CD8-positive, alpha-beta memory T cell (primary cell): Measurements from ENCODE around the gene RIMS4. TPM values are rescaled to one million over a fixed set of nuclear protein-coding genes. Genes with fewer than 3 reads are reported as not detected.

ENCODE experiments used
- CTCF ChIA-PET: fragments of 350-600 bp; sonication (Branson Sonifier 250); formaldehyde crosslinking; loops from one replicate; lab custom pipeline; 2021; ENCODE audit warnings: antibody characterized with exemption; lab: Charles Lee
- POLR2A ChIA-PET: fragments of 350-600 bp; sonication (Branson Sonifier 250); formaldehyde crosslinking; loops from one replicate; lab custom pipeline; 2021; ENCODE audit warnings: antibody characterized with exemption; lab: Charles Lee
- DNase-seq, 5 donors: peaks; one replicate each; pipeline versions ENCODE4 v3.0.0 to v3.0.0-alpha.2; 2020 to 2022; ENCODE audit warnings: mixed read lengths in 1 of 5
- H3K27ac ChIP-seq: one replicate; pipeline ENCODE4 v1.7.0; 2013; ENCODE audit warnings: low read depth, mild to moderate bottlenecking, low read length, moderate library complexity
- H3K27me3 ChIP-seq: 2 replicates; pipeline ENCODE4 v1.7.0; 2013; ENCODE audit warnings: low read length, mild to moderate bottlenecking; ENCODE audit not compliant: insufficient read depth, poor library complexity, severe bottlenecking
- H3K36me3 ChIP-seq: 2 replicates; pipeline ENCODE4 v1.7.0; 2013; ENCODE audit warnings: mild to moderate bottlenecking, low read length, moderate library complexity; ENCODE audit not compliant: insufficient read depth
- H3K4me1 ChIP-seq: 2 replicates; pipeline ENCODE4 v1.7.0; 2013; ENCODE audit warnings: mild to moderate bottlenecking, low read length, moderate library complexity; ENCODE audit not compliant: insufficient read depth
- H3K4me3 ChIP-seq: 2 replicates; pipeline ENCODE4 v1.7.0; 2013; ENCODE audit warnings: mild to moderate bottlenecking, low read length
- H3K9me3 ChIP-seq: 2 replicates; pipeline ENCODE4 v1.7.0; 2013; ENCODE audit warnings: mild to moderate bottlenecking, low read length
- H3K27ac Mint-ChIP-seq, 8 donors: one replicate each; pipeline ENCODE4 v1.8.0; 2020 to 2021; ENCODE audit warnings: mixed read lengths in 8 of 8, mild to moderate bottlenecking in 6 of 8, inconsistent platforms in 3 of 8, moderate library complexity in 3 of 8
- H3K27me3 Mint-ChIP-seq, 2 donors: one replicate each; pipeline ENCODE4 v1.8.0; 2020 to 2021; ENCODE audit warnings: mixed read lengths in 2 of 2, mild to moderate bottlenecking in 1 of 2, moderate library complexity in 1 of 2
- H3K36me3 Mint-ChIP-seq, 3 donors: one replicate each; pipeline ENCODE4 v1.8.0; 2020 to 2021; ENCODE audit warnings: mixed read lengths in 3 of 3, inconsistent platforms in 1 of 3, mild to moderate bottlenecking in 1 of 3
- H3K4me1 Mint-ChIP-seq, 3 donors: one replicate each; pipeline ENCODE4 v1.8.0; 2020 to 2021; ENCODE audit warnings: mixed read lengths in 3 of 3, inconsistent platforms in 1 of 3, mild to moderate bottlenecking in 1 of 3
- H3K4me3 Mint-ChIP-seq, 7 donors: one replicate each; pipeline ENCODE4 v1.8.0; 2020 to 2021; ENCODE audit warnings: mixed read lengths in 7 of 7, mild to moderate bottlenecking in 6 of 7, moderate library complexity in 4 of 7, inconsistent platforms in 2 of 7
- H3K9me3 Mint-ChIP-seq, 5 donors: one replicate each; pipeline ENCODE4 v1.8.0; 2020 to 2022; ENCODE audit warnings: mixed read lengths in 5 of 5, mild to moderate bottlenecking in 3 of 5, moderate library complexity in 2 of 5, inconsistent platforms in 1 of 5
- polyA plus RNA-seq: library from polyadenylated mRNA; unstranded; fragments of 300-500 nt; fragmentation: Illumina TruSeq; gene quantifications from one replicate; pipeline ENCODE4 v1.2.3, GENCODE V29; 2021
- total RNA-seq, 2 experiments: library from RNA; stranded (reverse); gene quantifications; one replicate each; pipeline ENCODE4 v1.2.3, GENCODE V29; 2021

RIMS4 gene
- total and polyA plus RNA-seq, 3 experiments from 2014 or later, result not detected

GRCh38 chr20:44745122-44745597, 65.2 kb downstream of the RIMS4 start:
- no peaks in the 10 kb centered on the region for H3K36me3 ChIP-seq
- peak overlapping the region; percentile 62 to 78 (median 69) for H3K4me3 Mint-ChIP-seq
- H3K9me3 ChIP-seq, result no peaks in the 10 kb centered on the region
- no peak overlapping the region for H3K27ac ChIP-seq
- H3K4me1 Mint-ChIP-seq, result peaks cover 10 to 16% (median 16%) of the 10 kb centered on the region in 3 donors
- peaks cover 4% of the 10 kb centered on the region for H3K4me1 ChIP-seq
- H3K27me3 Mint-ChIP-seq, result peaks cover 41 to 65% of the 10 kb centered on the region in 2 donors
- H3K36me3 Mint-ChIP-seq, result no peaks in the 10 kb centered on the region
- H3K27ac Mint-ChIP-seq, result peak overlapping the region in 1 of 8 donors; percentile 61
- peaks cover 12% of the 10 kb centered on the region for H3K27me3 ChIP-seq
- CTCF ChIA-PET, result no interaction called here
- no peaks in the 10 kb centered on the region for H3K9me3 Mint-ChIP-seq
- DNase-seq, result no peak
- no peak overlapping the region for H3K4me3 ChIP-seq
- POLR2A ChIA-PET, result no interaction called here

- no peak overlapping the region for H3K4me3 ChIP-seq
- H3K36me3 Mint-ChIP-seq, result no peaks in the 10 kb centered on the region
- H3K9me3 Mint-ChIP-seq, result no peaks in the 10 kb centered on the region
- ChIA-PET CTCF (no interaction called here), POLR2A (no interaction called here)
- peaks cover 4% of the 10 kb centered on the region for H3K4me1 ChIP-seq
- H3K27ac ChIP-seq, result no peak overlapping the region
- peaks cover 12% of the 10 kb centered on the region for H3K27me3 ChIP-seq
- H3K27ac Mint-ChIP-seq, result no peak overlapping the region
- peaks cover 36 to 57% of the 10 kb centered on the region in 2 donors for H3K27me3 Mint-ChIP-seq
- no peaks in the 10 kb centered on the region for H3K36me3 ChIP-seq
- peaks cover 10 to 17% (median 16%) of the 10 kb centered on the region in 3 donors for H3K4me1 Mint-ChIP-seq
- H3K9me3 ChIP-seq, result no peaks in the 10 kb centered on the region
- peak overlapping the region in 1 of 7 donors; percentile 68 for H3K4me3 Mint-ChIP-seq
- DNase-seq, result no peak
Observed at GRCh38 chr20:44743916-44744655, 66.3 kb downstream of the RIMS4 start.

- H3K27ac Mint-ChIP-seq, result peak overlapping the region in 1 of 8 donors; percentile 69
- peaks cover 4% of the 10 kb centered on the region for H3K4me1 ChIP-seq
- CTCF ChIA-PET, result no interaction called here
- no peaks in the 10 kb centered on the region for H3K36me3 Mint-ChIP-seq
- H3K27me3 ChIP-seq, result peaks cover 12% of the 10 kb centered on the region
- peaks cover 36 to 49% of the 10 kb centered on the region in 2 donors for H3K27me3 Mint-ChIP-seq
- no peak overlapping the region for H3K27ac ChIP-seq
- POLR2A ChIA-PET, result no interaction called here
- no peaks in the 10 kb centered on the region for H3K9me3 ChIP-seq
- H3K4me3 ChIP-seq, result no peak overlapping the region
- H3K4me3 Mint-ChIP-seq, result no peak overlapping the region
- no peaks in the 10 kb centered on the region for H3K36me3 ChIP-seq
- no peaks in the 10 kb centered on the region for H3K9me3 Mint-ChIP-seq
- H3K4me1 Mint-ChIP-seq, result peaks cover 10 to 24% (median 16%) of the 10 kb centered on the region in 3 donors
- no peak for DNase-seq
Observed at GRCh38 chr20:44743080-44743701, 67.2 kb downstream of the RIMS4 start.

- Mint-ChIP-seq H3K9me3 (no peaks in the 10 kb centered on the region), H3K27me3 (peaks cover 30 to 42% of the 10 kb centered on the region in 2 donors), H3K27ac (no peak overlapping the region), H3K4me1 (peaks cover 10 to 22% (median 15%) of the 10 kb centered on the region in 3 donors), H3K36me3 (peaks cover 0 to 1% (median 0%) of the 10 kb centered on the region in 3 donors), H3K4me3 (peak overlapping the region in 1 of 7 donors; percentile 49)
- Histone ChIP-seq H3K27ac (no peak overlapping the region), H3K9me3 (no peaks in the 10 kb centered on the region), H3K4me3 (no peak overlapping the region), H3K36me3 (no peaks in the 10 kb centered on the region), H3K4me1 (peaks cover 4% of the 10 kb centered on the region), H3K27me3 (peaks cover 12% of the 10 kb centered on the region)
- POLR2A ChIA-PET, result no interaction called here
- CTCF ChIA-PET, result no interaction called here
- DNase-seq, result no peak
Observed at GRCh38 chr20:44742304-44743079, 67.9 kb downstream of the RIMS4 start.

GRCh38 chr20:44739942-44740341, 70.4 kb downstream of the RIMS4 start:
- Histone ChIP-seq H3K27ac (no peak overlapping the region), H3K36me3 (no peaks in the 10 kb centered on the region), H3K4me3 (no peak overlapping the region), H3K4me1 (peaks cover 8% of the 10 kb centered on the region), H3K9me3 (no peaks in the 10 kb centered on the region), H3K27me3 (no peaks in the 10 kb centered on the region)
- Mint-ChIP-seq H3K9me3 (no peaks in the 10 kb centered on the region), H3K36me3 (peaks cover 0 to 5% (median 0%) of the 10 kb centered on the region in 3 donors), H3K27ac (no peak overlapping the region), H3K4me1 (peaks cover 5 to 19% (median 11%) of the 10 kb centered on the region in 3 donors), H3K27me3 (peaks cover 17 to 25% of the 10 kb centered on the region in 2 donors), H3K4me3 (no peak overlapping the region)
- DNase-seq, result no peak
- ChIA-PET CTCF (no interaction called here), POLR2A (no interaction called here)

- ChIA-PET POLR2A (interaction anchor here (0.6 kb wide), 1 partner anchor 89 kb away, joined by 15 read pairs; no protein-coding TSS in a partner anchor), CTCF (interaction anchor here (1.1 kb wide), 1 partner anchor 9 kb away, joined by 4 read pairs; no protein-coding TSS in a partner anchor)
- Histone ChIP-seq H3K27me3 (no peaks in the 10 kb centered on the region), H3K4me3 (no peak overlapping the region), H3K36me3 (no peaks in the 10 kb centered on the region), H3K27ac (no peak overlapping the region), H3K9me3 (no peaks in the 10 kb centered on the region), H3K4me1 (peaks cover 8% of the 10 kb centered on the region)
- H3K4me1 Mint-ChIP-seq, result peaks cover 5 to 19% (median 11%) of the 10 kb centered on the region in 3 donors
- H3K36me3 Mint-ChIP-seq, result peaks cover 0 to 5% (median 0%) of the 10 kb centered on the region in 3 donors
- H3K9me3 Mint-ChIP-seq, result no peaks in the 10 kb centered on the region
- H3K4me3 Mint-ChIP-seq, result no peak overlapping the region
- H3K27ac Mint-ChIP-seq, result peak overlapping the region in 1 of 8 donors; percentile 73
- peaks cover 15% of the 10 kb centered on the region in 2 donors for H3K27me3 Mint-ChIP-seq
- peak in 4 of 5 donors; percentile 13 to 55 (median 28) for DNase-seq
Observed at GRCh38 chr20:44738813-44739477, 71.4 kb downstream of the RIMS4 start.

- ChIA-PET POLR2A (no interaction called here), CTCF (interaction anchor here (0.8 to 1.5 kb wide), 3 partner anchors 9 to 53 kb away, joined by 3 to 4 read pairs (median 3); no protein-coding TSS in a partner anchor)
- H3K4me3 ChIP-seq, result no peak overlapping the region
- Mint-ChIP-seq H3K4me1 (peaks cover 7 to 19% (median 11%) of the 10 kb centered on the region in 3 donors), H3K4me3 (no peak overlapping the region), H3K27me3 (peaks cover 5 to 7% of the 10 kb centered on the region in 2 donors), H3K9me3 (no peaks in the 10 kb centered on the region), H3K27ac (no peak overlapping the region), H3K36me3 (peaks cover 0 to 5% (median 0%) of the 10 kb centered on the region in 3 donors)
- DNase-seq, result no peak
- no peaks in the 10 kb centered on the region for H3K9me3 ChIP-seq
- H3K4me1 ChIP-seq, result peaks cover 8% of the 10 kb centered on the region
- H3K36me3 ChIP-seq, result no peaks in the 10 kb centered on the region
- no peaks in the 10 kb centered on the region for H3K27me3 ChIP-seq
- no peak overlapping the region for H3K27ac ChIP-seq
Observed at GRCh38 chr20:44737116-44737515, 73.2 kb downstream of the RIMS4 start.
